Neural crest cell (in vitro differentiated cells): Measurements from ENCODE around the gene COL8A1. TPM values are rescaled to one million over a fixed set of nuclear protein-coding genes. Genes with fewer than 3 reads are reported as not detected.
"Not testable (repeated sequence)": the region's sequence is repeated elsewhere in the genome, so short reads cannot be mapped to it uniquely, and the experiment has no call there.

Source experiments
- DNase-seq: peaks from one replicate; pipeline ENCODE4 v3.0.0; 2021; ENCODE audit warnings: low read depth, mixed read lengths, low spot score
- H3K27ac Mint-ChIP-seq: one replicate; pipeline ENCODE4 v1.8.0; 2021; ENCODE audit warnings: mild to moderate bottlenecking, mixed read lengths; ENCODE audit not compliant: unreplicated experiment
- H3K27me3 Mint-ChIP-seq: 2 replicates; pipeline ENCODE4 v1.8.0; 2021; ENCODE audit warnings: low read depth, mild to moderate bottlenecking, mixed read lengths
- H3K36me3 Mint-ChIP-seq: 2 replicates; pipeline ENCODE4 v1.8.0; 2021; ENCODE audit warnings: low read depth, mild to moderate bottlenecking, mixed read lengths
- H3K4me1 Mint-ChIP-seq: 2 replicates; pipeline ENCODE4 v1.8.0; 2021; ENCODE audit warnings: mixed read lengths
- H3K4me3 Mint-ChIP-seq: one replicate; pipeline ENCODE4 v1.8.0; 2021; ENCODE audit warnings: mild to moderate bottlenecking, mixed read lengths
- H3K9me3 Mint-ChIP-seq: 2 replicates; pipeline ENCODE4 v1.8.0; 2021; ENCODE audit warnings: mixed read lengths
- total RNA-seq: library from RNA; stranded (reverse); gene quantifications from 2 replicates; pipeline ENCODE4 v1.2.1, GENCODE V29; 2021
- TF ChIP-seq, protein P1 (sequence below): fragments of 200-600 bp; sonication (generic); conservative IDR thresholded peaks from 2 replicates; pipeline ENCODE4 v1.5.0; 2021; ENCODE audit warnings: antibody characterized with exemption, mild to moderate bottlenecking

The COL8A1 gene
- total RNA-seq, 1 donor from 2014 or later = 0.28 TPM

DNA sequence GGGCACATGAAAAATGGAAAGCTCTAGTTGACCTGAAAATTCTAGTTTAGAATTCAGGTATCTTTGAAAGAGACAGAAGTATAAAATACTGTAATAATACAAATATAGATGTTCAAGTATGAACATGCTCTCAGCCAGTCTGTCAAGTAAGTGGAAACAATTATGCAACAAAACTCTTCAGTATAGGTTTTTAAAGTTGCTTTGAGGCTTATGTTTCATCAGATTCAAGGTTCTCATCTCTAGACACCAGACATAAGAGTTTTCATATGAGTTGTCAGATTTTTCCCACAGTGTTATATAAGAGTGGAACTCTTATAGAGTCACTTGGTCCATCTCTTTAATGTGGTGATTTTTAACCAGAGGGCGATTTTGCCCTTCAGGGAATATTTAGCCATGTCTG is 201.2 kb downstream of the COL8A1 start:
- Mint-ChIP-seq H3K9me3 (no peaks in the 10 kb centered on the region), H3K36me3 (no peaks in the 10 kb centered on the region), H3K27ac (no peak overlapping the region), H3K4me3 (no peak overlapping the region), H3K4me1 (peaks cover 14% of the 10 kb centered on the region), H3K27me3 (no peaks in the 10 kb centered on the region)
- no peak for DNase-seq
- TF ChIP-seq, protein P1, sequence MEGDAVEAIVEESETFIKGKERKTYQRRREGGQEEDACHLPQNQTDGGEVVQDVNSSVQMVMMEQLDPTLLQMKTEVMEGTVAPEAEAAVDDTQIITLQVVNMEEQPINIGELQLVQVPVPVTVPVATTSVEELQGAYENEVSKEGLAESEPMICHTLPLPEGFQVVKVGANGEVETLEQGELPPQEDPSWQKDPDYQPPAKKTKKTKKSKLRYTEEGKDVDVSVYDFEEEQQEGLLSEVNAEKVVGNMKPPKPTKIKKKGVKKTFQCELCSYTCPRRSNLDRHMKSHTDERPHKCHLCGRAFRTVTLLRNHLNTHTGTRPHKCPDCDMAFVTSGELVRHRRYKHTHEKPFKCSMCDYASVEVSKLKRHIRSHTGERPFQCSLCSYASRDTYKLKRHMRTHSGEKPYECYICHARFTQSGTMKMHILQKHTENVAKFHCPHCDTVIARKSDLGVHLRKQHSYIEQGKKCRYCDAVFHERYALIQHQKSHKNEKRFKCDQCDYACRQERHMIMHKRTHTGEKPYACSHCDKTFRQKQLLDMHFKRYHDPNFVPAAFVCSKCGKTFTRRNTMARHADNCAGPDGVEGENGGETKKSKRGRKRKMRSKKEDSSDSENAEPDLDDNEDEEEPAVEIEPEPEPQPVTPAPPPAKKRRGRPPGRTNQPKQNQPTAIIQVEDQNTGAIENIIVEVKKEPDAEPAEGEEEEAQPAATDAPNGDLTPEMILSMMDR = no peak

DNA sequence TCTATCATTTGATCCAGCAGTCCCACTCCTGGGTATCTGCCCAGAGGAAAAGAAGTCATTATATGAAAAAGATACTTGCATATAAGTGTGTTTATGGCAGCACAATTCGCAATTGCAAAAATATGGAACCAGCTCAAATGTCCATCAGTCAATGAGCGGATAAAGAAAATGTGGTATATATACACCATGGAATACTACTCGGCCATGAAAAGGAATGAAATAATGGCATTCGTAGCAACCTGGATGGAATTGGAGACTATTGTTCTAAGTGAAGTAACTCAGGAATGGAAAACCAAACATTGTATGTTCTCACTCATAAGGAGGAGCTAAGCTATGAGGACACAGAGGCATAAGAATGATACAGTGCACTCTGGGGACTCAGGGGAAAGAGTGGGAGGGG is 203.6 kb downstream of the COL8A1 start:
- H3K9me3 Mint-ChIP-seq, H3K27ac Mint-ChIP-seq, H3K4me3 Mint-ChIP-seq, DNase-seq, H3K36me3 Mint-ChIP-seq, H3K27me3 Mint-ChIP-seq: not testable (repeated sequence)
- H3K4me1 Mint-ChIP-seq = peaks cover 14% of the 10 kb centered on the region

DNA sequence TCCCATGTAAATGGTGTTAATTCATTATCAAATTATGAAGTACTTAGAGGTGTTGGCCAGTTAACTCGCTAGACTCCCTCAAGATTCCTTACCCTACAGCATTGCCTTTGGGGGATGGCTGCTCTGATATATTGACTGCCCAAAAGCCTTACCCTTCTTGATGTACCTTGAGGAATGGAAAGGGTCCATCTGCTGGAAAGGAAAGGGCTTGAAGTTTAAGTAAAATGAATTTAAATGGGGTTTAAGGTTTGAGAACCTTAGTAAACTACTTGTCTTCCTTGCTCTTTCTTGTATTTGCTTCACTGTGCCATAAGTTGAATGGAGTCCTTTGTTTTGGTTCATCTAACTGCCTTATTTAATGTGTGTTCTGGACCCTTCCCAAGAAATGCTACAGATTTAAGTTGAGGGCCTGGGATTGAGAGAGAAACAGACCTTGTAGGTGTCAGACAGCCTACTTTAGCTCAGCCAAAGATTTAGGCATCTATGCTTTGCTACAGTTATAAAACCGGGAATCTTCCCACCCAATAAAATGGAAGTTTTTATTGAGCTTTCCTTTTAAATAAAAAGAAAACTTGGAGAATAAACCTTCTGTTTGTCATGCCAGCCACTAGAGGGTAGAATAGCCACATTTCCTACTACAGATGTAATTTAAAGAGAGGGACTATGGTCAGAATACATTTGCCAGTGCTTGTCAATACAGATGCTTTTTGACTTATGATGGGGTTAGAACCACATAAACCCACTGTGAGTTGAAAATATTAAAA is 204.6 kb downstream of the COL8A1 start:
- Mint-ChIP-seq H3K27me3 (no peaks in the 10 kb centered on the region), H3K4me3 (no peak overlapping the region), H3K36me3 (no peaks in the 10 kb centered on the region), H3K27ac (no peak overlapping the region), H3K9me3 (no peaks in the 10 kb centered on the region), H3K4me1 (peaks cover 14% of the 10 kb centered on the region)
- no peak for DNase-seq
- TF ChIP-seq, protein P1 = peak; percentile 84

DNA sequence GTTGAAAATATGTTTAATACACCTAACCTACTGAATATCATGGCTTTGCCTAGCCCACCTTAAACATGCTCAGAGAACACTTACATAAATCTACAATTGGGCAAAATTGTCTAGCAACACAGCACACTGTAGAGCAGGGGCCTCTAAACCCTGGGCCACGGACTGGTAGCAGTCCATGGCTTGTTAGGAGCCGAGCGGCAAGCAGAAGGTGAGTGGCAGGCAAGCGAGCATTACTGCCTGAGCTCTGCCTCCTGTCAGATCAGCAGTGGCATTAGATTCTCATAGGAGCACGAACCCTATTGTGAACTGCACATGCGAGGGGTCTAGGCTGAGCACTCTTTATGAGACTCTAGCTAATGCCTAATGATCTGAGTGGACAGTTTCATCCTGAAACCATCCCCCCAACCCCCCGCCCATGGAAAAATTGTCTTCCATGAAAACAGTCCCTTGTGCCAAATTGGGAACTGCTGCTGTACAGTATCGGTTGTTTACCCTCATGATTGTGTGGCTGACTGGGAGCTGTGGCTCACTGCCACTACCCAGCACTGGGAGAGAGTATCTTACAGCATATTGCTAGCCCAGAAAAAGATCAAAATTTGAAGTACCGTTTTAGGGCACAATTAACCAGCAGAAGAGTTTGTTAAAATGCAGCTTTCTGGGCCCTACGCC is 205.3 kb downstream of the COL8A1 start:
- DNase-seq = no peak
- no peaks in the 10 kb centered on the region for H3K27me3 Mint-ChIP-seq
- H3K36me3 Mint-ChIP-seq = no peaks in the 10 kb centered on the region
- H3K27ac Mint-ChIP-seq = no peak overlapping the region
- peaks cover 14% of the 10 kb centered on the region for H3K4me1 Mint-ChIP-seq
- TF ChIP-seq, protein P1 = no peak
- H3K4me3 Mint-ChIP-seq = no peak overlapping the region
- H3K9me3 Mint-ChIP-seq = no peaks in the 10 kb centered on the region

DNA sequence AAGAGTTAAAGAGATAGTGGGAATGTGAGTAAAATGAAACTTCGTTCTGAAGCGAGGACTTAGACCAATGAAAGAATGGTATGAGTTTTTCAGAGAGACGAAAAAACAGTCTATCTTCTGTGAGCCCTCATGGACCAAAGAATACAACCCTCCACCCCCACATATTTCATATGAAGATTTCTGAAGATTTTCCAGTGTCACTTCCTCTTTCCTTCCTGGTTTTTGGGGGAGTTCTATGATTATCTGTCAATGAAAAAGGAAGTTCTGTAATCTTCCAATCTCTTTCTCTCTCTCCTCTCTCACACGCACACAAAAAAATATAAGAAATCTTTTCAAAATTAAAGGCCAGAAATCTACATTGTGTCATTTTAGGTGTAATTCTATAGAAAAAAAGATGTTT is 206.9 kb downstream of the COL8A1 start:
- Mint-ChIP-seq H3K27me3 (no peaks in the 10 kb centered on the region), H3K4me3 (no peak overlapping the region), H3K9me3 (no peaks in the 10 kb centered on the region), H3K36me3 (no peaks in the 10 kb centered on the region), H3K4me1 (peaks cover 14% of the 10 kb centered on the region), H3K27ac (peak overlapping the region; percentile 8)
- TF ChIP-seq, protein P1 = no peak
- no peak for DNase-seq

DNA sequence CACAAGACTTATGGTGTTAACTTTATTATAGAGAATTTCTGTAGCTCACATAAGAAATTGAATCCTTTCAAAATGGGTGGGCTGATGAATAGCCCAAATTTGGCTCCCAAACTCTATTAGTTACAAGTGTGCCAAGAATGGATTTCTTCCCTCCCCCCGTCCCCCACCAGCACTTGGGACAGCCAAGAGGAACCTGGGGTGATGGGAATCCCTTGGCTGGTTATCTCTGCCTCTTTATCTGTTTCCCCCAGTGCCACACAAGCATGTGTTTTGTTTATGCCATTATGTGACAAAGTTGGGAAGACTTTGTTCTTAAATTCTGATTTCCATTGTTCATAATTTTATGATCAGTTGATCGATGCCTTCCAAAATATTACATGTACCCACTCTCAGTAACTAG is 207.6 kb downstream of the COL8A1 start:
- no peak for DNase-seq
- H3K4me1 Mint-ChIP-seq = peaks cover 14% of the 10 kb centered on the region
- H3K9me3 Mint-ChIP-seq = no peaks in the 10 kb centered on the region
- no peak overlapping the region for H3K27ac Mint-ChIP-seq
- TF ChIP-seq, protein P1 = no peak
- no peak overlapping the region for H3K4me3 Mint-ChIP-seq
- no peaks in the 10 kb centered on the region for H3K27me3 Mint-ChIP-seq
- no peaks in the 10 kb centered on the region for H3K36me3 Mint-ChIP-seq
